ENCODE data around the gene ALDH4A1. TPM values are rescaled to one million over a fixed set of nuclear protein-coding genes. Genes with fewer than 3 reads are reported as not detected.

Gene ALDH4A1
- total RNA-seq, 1 experiment from 2014 or later: 18.4 TPM

DNA sequence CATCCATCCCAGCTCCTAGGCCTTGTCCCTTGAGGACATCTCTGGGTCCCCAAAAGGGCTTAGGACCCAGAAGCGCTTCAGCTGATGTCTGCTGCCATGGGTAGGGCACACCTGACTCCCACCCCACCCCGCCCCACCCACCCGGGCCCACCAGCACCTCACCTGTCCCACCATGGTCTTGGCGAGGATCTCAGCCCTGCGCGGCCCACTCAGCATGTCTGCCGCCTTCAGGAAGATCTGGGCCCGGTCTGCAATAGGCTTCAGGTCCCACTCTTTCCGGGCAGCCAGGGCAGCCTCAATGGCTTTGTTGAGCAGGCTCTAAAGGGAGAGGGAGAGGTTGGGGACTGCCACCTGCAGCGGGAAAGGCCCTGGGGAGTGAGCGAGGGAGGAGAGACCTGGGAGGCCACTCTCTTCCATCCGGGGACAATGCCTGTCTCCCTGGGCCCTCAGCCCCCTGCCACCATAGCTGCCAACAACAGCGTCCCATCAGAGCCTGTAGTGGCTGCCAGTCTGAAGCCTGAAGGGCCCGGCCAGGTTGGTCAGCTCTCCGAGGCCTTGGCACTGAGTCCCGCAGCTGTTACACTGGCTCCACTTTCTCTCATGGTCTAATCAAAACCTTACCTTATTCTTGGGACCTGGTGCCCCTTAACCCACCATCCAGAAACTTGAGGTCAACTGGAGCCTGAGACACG is 16.9 kb downstream of the ALDH4A1 start:
- H3K27ac ChIP-seq (ENCODE audit: low read depth, low read length, poor library complexity, severe bottlenecking): no peak overlapping the region

DNA sequence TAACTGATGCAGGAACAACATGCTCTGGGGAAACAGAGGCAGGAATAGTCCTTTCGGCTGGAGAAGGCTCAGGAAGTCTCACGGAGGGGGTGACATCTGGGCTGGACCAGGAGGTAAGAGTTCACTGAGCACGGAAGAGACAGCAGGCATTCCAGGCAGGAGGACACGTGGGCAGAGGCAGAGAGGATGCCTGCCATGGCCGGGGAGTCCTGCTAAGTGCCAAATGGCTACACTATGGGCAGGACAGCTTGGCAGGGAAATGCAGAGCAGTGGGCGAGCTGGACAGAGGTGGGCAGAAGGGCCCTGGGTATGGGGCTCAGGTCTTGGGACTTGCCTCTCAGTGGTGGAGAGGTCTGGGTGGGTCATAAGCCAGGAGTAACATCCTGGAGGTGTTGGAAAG is 17.6 kb downstream of the ALDH4A1 start:
- intact Hi-C loops (cut with micrococcal nuclease; ENCODE audit: unreplicated experiment): loop anchor here (1.0 kb wide), 1 partner anchor 212 kb away; no protein-coding TSS in a partner anchor
- Histone ChIP-seq H3K36me3 (ENCODE audit: insufficient read depth, low read length, poor library complexity, severe bottlenecking) (no peaks in the 10 kb centered on the region), H3K4me3 (ENCODE audit: low read depth, low read length, poor library complexity, severe bottlenecking) (no peak overlapping the region), H3K4me1 (ENCODE audit: insufficient read depth, low read length, poor library complexity, severe bottlenecking) (peaks cover 7% of the 10 kb centered on the region), H3K27me3 (replicated peaks; ENCODE audit: insufficient read depth, low read depth, low read length, poor library complexity) (no peaks in the 10 kb centered on the region), H3K9me3 (ENCODE audit: low read depth, low read length, poor library complexity, severe bottlenecking) (no peaks in the 10 kb centered on the region), H3K27ac (ENCODE audit: low read depth, low read length, poor library complexity, severe bottlenecking) (no peak overlapping the region)
- DNase-seq (ENCODE audit: low spot score): no peak
- no TSS peak for BruUV-seq (replicated peaks)
- POLR2A ChIA-PET (ENCODE audit: low non-redundant PET): interaction anchor here (0.6 kb wide), 1 partner anchor 83 kb away, joined by 7 read pairs; no protein-coding TSS in a partner anchor
- CTCF ChIA-PET: interaction anchor here (0.6 to 2.6 kb wide), 10 partner anchors 9 to 769 kb away, joined by 3 to 13 read pairs (median 4); no protein-coding TSS in a partner anchor
- no peak for TF ChIP-seq EZH2 (IDR thresholded peaks at IDR 0.05; ENCODE audit: borderline replicate concordance, low read depth, low read length, poor library complexity, severe bottlenecking)
- TF ChIP-seq, protein P1, sequence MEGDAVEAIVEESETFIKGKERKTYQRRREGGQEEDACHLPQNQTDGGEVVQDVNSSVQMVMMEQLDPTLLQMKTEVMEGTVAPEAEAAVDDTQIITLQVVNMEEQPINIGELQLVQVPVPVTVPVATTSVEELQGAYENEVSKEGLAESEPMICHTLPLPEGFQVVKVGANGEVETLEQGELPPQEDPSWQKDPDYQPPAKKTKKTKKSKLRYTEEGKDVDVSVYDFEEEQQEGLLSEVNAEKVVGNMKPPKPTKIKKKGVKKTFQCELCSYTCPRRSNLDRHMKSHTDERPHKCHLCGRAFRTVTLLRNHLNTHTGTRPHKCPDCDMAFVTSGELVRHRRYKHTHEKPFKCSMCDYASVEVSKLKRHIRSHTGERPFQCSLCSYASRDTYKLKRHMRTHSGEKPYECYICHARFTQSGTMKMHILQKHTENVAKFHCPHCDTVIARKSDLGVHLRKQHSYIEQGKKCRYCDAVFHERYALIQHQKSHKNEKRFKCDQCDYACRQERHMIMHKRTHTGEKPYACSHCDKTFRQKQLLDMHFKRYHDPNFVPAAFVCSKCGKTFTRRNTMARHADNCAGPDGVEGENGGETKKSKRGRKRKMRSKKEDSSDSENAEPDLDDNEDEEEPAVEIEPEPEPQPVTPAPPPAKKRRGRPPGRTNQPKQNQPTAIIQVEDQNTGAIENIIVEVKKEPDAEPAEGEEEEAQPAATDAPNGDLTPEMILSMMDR (conservative IDR thresholded peaks at IDR 0.05; ENCODE audit: low read depth, low read length): no peak

More for the DNA sequence above, 16.9 kb downstream of the ALDH4A1 start:
- TF ChIP-seq, protein P1 (conservative IDR thresholded peaks at IDR 0.05; ENCODE audit: low read depth, low read length): no peak
- no peak for TF ChIP-seq EZH2 (IDR thresholded peaks at IDR 0.05; ENCODE audit: borderline replicate concordance, low read depth, low read length, poor library complexity, severe bottlenecking)
- no TSS peak for BruUV-seq (replicated peaks)
- intact Hi-C loops (cut with micrococcal nuclease; ENCODE audit: unreplicated experiment): no loop called here
- no peak for DNase-seq (ENCODE audit: low spot score)
- ChIA-PET POLR2A (ENCODE audit: low non-redundant PET) (interaction anchor here (0.6 kb wide), 1 partner anchor 82 kb away, joined by 7 read pairs; no protein-coding TSS in a partner anchor), CTCF (interaction anchor here (2.6 kb wide), 1 partner anchor 10 kb away, joined by 13 read pairs; no protein-coding TSS in a partner anchor)
- no peaks in the 10 kb centered on the region for H3K27me3 ChIP-seq (replicated peaks; ENCODE audit: insufficient read depth, low read depth, low read length, poor library complexity)
- H3K4me3 ChIP-seq (ENCODE audit: low read depth, low read length, poor library complexity, severe bottlenecking): no peak overlapping the region
- H3K36me3 ChIP-seq (ENCODE audit: insufficient read depth, low read length, poor library complexity, severe bottlenecking): no peaks in the 10 kb centered on the region
- H3K4me1 ChIP-seq (ENCODE audit: insufficient read depth, low read length, poor library complexity, severe bottlenecking): no peaks in the 10 kb centered on the region
- no peaks in the 10 kb centered on the region for H3K9me3 ChIP-seq (ENCODE audit: low read depth, low read length, poor library complexity, severe bottlenecking)

DNA sequence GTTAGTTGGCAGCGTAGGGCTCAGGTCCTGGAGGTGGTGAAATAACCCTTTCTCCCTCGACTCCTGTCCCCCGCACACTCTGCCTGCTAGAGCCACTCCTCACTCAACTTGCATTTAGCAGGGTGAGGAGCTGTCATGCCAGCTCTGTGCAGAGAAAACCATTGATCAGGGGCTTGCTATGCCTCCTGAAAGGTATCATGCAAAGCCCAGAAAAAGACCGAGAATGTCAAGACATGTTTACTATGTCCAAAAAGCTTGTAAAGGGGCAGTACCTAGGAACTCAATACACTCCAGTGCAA is 18.0 kb downstream of the ALDH4A1 start:
- ChIA-PET CTCF (interaction anchor here (0.6 to 2.6 kb wide), 11 partner anchors 9 to 770 kb away, joined by 3 to 13 read pairs (median 4); no protein-coding TSS in a partner anchor), POLR2A (ENCODE audit: low non-redundant PET) (no interaction called here)
- H3K36me3 ChIP-seq (ENCODE audit: insufficient read depth, low read length, poor library complexity, severe bottlenecking): no peaks in the 10 kb centered on the region
- DNase-seq (ENCODE audit: low spot score): no peak
- intact Hi-C loops (cut with micrococcal nuclease; ENCODE audit: unreplicated experiment): loop anchor here (1.0 kb wide), 1 partner anchor 212 kb away; no protein-coding TSS in a partner anchor
- no peak overlapping the region for H3K27ac ChIP-seq (ENCODE audit: low read depth, low read length, poor library complexity, severe bottlenecking)
- no peak overlapping the region for H3K4me3 ChIP-seq (ENCODE audit: low read depth, low read length, poor library complexity, severe bottlenecking)
- no peaks in the 10 kb centered on the region for H3K27me3 ChIP-seq (replicated peaks; ENCODE audit: insufficient read depth, low read depth, low read length, poor library complexity)
- H3K9me3 ChIP-seq (ENCODE audit: low read depth, low read length, poor library complexity, severe bottlenecking): no peaks in the 10 kb centered on the region
- BruUV-seq (replicated peaks): no TSS peak
- peaks cover 9% of the 10 kb centered on the region for H3K4me1 ChIP-seq (ENCODE audit: insufficient read depth, low read length, poor library complexity, severe bottlenecking)
- TF ChIP-seq EZH2 (IDR thresholded peaks at IDR 0.05; ENCODE audit: borderline replicate concordance, low read depth, low read length, poor library complexity, severe bottlenecking): no peak
- TF ChIP-seq, protein P1 (conservative IDR thresholded peaks at IDR 0.05; ENCODE audit: low read depth, low read length): no peak
